Prostate gland (tissue), 2 donors: Measurements from ENCODE around the gene PLEKHM3. TPM values are rescaled to one million over a fixed set of nuclear protein-coding genes. Genes with fewer than 3 reads are reported as not detected.

Source experiments
- DNase-seq: peaks from one replicate; pipeline ENCODE4 v3.0.0-alpha.2; 2019; ENCODE audit warnings: low spot score
- H3K27ac ChIP-seq, 2 donors: fragments of 200-600 bp; sonication (generic); 2 replicates each; pipeline ENCODE4 v1.5.1; 2017 to 2019
- H3K27me3 ChIP-seq: fragments of 200-600 bp; sonication (generic); replicated peaks from 2 replicates; pipeline ENCODE4 v1.5.1; 2019; ENCODE audit not compliant: insufficient read depth
- H3K36me3 ChIP-seq, 2 donors: fragments of 200-600 bp; sonication (generic); 1 replicate in 1 of 2; 2 replicates in 1 of 2; pipeline versions ENCODE4 v1.5.1 to v1.8.1; 2017 to 2019
- H3K4me1 ChIP-seq: fragments of 200-600 bp; sonication (generic); replicated peaks from 2 replicates; pipeline ENCODE4 v1.5.1; 2019
- H3K4me3 ChIP-seq, 2 donors: fragments of 200-600 bp; sonication (generic); 2 replicates each; pipeline ENCODE4 v1.5.1; 2017 to 2019
- H3K9me3 ChIP-seq: fragments of 200-600 bp; sonication (generic); 2 replicates; pipeline ENCODE4 v1.5.1; 2017
- CTCF ChIP-seq, 4 experiments: fragments of 200-600 bp in 2 of 4; fragments of 450-650 bp in 2 of 4; sonication (generic) in 2 of 4; IDR thresholded peaks; 1 replicate in 3 of 4; 2 replicates in 1 of 4; pipeline ENCODE4 v1.5.1; 2016 to 2019; ENCODE audit warnings: antibody characterized with exemption in 4 of 4, mild to moderate bottlenecking in 2 of 4, moderate library complexity in 2 of 4
- POLR2A ChIP-seq: fragments of 450-650 bp; IDR thresholded peaks from one replicate; pipeline ENCODE4 v1.6.1; 2016; ENCODE audit warnings: antibody characterized with exemption, mild to moderate bottlenecking
- POLR2AphosphoS5 ChIP-seq: sonication (generic); formaldehyde crosslinking; IDR thresholded peaks from one replicate; pipeline ENCODE4 v1.6.1; 2017; ENCODE audit warnings: antibody characterized with exemption
- WGBS: methylation state at CpG from one replicate; pipeline ENCODE4 v1.1.5; 2018; 5-methylcytosine and 5-hydroxymethylcytosine counted together
- intact Hi-C: fragments of 100-400 bp; cut with DNase I; formaldehyde crosslinking; loops from one replicate; pipeline ENCODE4 v1.14.2; 2022
- total RNA-seq, 2 donors: library from RNA; depleted of rRNA; stranded (reverse); fragments of >200 nt; gene quantifications; one replicate each; pipeline ENCODE4 v1.1.0, GENCODE V29; 2016

The PLEKHM3 gene
- total RNA-seq, 2 donors from 2014 or later: 17.0 to 28.6 TPM

- H3K27me3 ChIP-seq: no peaks in the 10 kb centered on the region
- no peak for TF ChIP-seq CTCF (IDR thresholded peaks at IDR 0.05)
- no peak for TF ChIP-seq POLR2AphosphoS5
- TF ChIP-seq POLR2A: no peak
- WGBS: 38% methylated on average over 1 of the region's 1 CpG
- H3K9me3 ChIP-seq: no peaks in the 10 kb centered on the region
- no peak overlapping the region for H3K27ac ChIP-seq
- no peak overlapping the region for H3K4me3 ChIP-seq
- H3K36me3 ChIP-seq: no peaks in the 10 kb centered on the region
- H3K4me1 ChIP-seq: no peaks in the 10 kb centered on the region
- intact Hi-C loops: no loop called here
- DNase-seq: no peak
These were observed 64.4 kb downstream of the PLEKHM3 start for GRCh38 chr2:207960911-207961310.

- TF ChIP-seq POLR2A (no peak), POLR2AphosphoS5 (no peak), CTCF (IDR thresholded peaks at IDR 0.05) (no peak)
- no peaks in the 10 kb centered on the region for H3K36me3 ChIP-seq
- no peaks in the 10 kb centered on the region for H3K27me3 ChIP-seq
- no peaks in the 10 kb centered on the region for H3K9me3 ChIP-seq
- H3K27ac ChIP-seq: no peak overlapping the region
- no peak for DNase-seq
- 78% methylated on average over 1 of the region's 1 CpG for WGBS
- intact Hi-C loops: no loop called here
- no peak overlapping the region for H3K4me3 ChIP-seq
- no peaks in the 10 kb centered on the region for H3K4me1 ChIP-seq
These were observed 65.2 kb downstream of the PLEKHM3 start for GRCh38 chr2:207960090-207960489.

GRCh38 chr2:207956771-207957170 lies 68.6 kb downstream of the PLEKHM3 start:
- no peaks in the 10 kb centered on the region for H3K36me3 ChIP-seq

GRCh38 chr2:207955456-207955855 lies 69.9 kb downstream of the PLEKHM3 start:
- 61% methylated on average over 1 of the region's 1 CpG for WGBS
- no peak for TF ChIP-seq POLR2AphosphoS5
- TF ChIP-seq POLR2A: no peak
- no peak for TF ChIP-seq CTCF (IDR thresholded peaks at IDR 0.05)
- intact Hi-C loops: no loop called here

More at GRCh38 chr2:207956771-207957170, 68.6 kb downstream of the PLEKHM3 start:
- Histone ChIP-seq H3K27ac (no peak overlapping the region), H3K27me3 (no peaks in the 10 kb centered on the region), H3K4me3 (no peak overlapping the region), H3K4me1 (no peaks in the 10 kb centered on the region), H3K9me3 (no peaks in the 10 kb centered on the region)
- WGBS: 85% methylated on average over 3 of the region's 3 CpGs
- intact Hi-C loops: no loop called here
- no peak for TF ChIP-seq POLR2AphosphoS5
- TF ChIP-seq POLR2A: no peak
- TF ChIP-seq CTCF (IDR thresholded peaks at IDR 0.05): no peak
- DNase-seq: no peak

GRCh38 chr2:207953354-207953753 lies 72.0 kb downstream of the PLEKHM3 start:
- Histone ChIP-seq H3K36me3 (no peaks in the 10 kb centered on the region), H3K4me1 (no peaks in the 10 kb centered on the region), H3K9me3 (no peaks in the 10 kb centered on the region), H3K27ac (no peak overlapping the region), H3K27me3 (no peaks in the 10 kb centered on the region), H3K4me3 (no peak overlapping the region)
- no peak for DNase-seq
- 94% methylated on average over 3 of the region's 3 CpGs for WGBS
- TF ChIP-seq POLR2AphosphoS5 (no peak), CTCF (IDR thresholded peaks at IDR 0.05) (no peak), POLR2A (no peak)
- intact Hi-C loops: no loop called here

More at GRCh38 chr2:207955456-207955855, 69.9 kb downstream of the PLEKHM3 start:
- Histone ChIP-seq H3K36me3 (no peaks in the 10 kb centered on the region), H3K27ac (no peak overlapping the region), H3K4me3 (no peak overlapping the region), H3K27me3 (no peaks in the 10 kb centered on the region), H3K4me1 (no peaks in the 10 kb centered on the region), H3K9me3 (no peaks in the 10 kb centered on the region)
- no peak for DNase-seq
